IMR-90 (cell line): ENCODE data around the gene TGFBR2. TPM values are rescaled to one million over a fixed set of nuclear protein-coding genes. Genes with fewer than 3 reads are reported as not detected.

Experiments
- ATAC-seq: fragments of 200-7000 bp; cut with Tn5 transposase; 2 replicates; pipeline ENCODE4 v1.9.1; 2020; ENCODE audit warnings: low read depth, mild to moderate bottlenecking, moderate library complexity
- BruUV-seq: library from RNA; stranded (reverse); fragments of 400-500 nt; replicated peaks from 2 replicates; lab custom pipeline; 2021; lab: Mats Ljungman, UMichigan
- CTCF ChIA-PET: fragments of 300-600 bp; formaldehyde crosslinking; extraction: SDS; loops from one replicate; lab custom pipeline; 2021; ENCODE audit warnings: antibody characterized with exemption; lab: Yijun Ruan, JAX
- POLR2A ChIA-PET: fragments of 300-600 bp; sonication (Branson Sonifier 250); formaldehyde crosslinking; loops from one replicate; lab custom pipeline; 2022; ENCODE audit warnings: antibody characterized with exemption; ENCODE audit not compliant: unreplicated experiment; lab: Charles Lee
- DNase-seq: peaks from one replicate; pipeline ENCODE4 v3.0.0; 2013
- H2AFZ ChIP-seq: replicated peaks from 2 replicates; pipeline ENCODE3; 2013; ENCODE audit warnings: low read length, mild to moderate bottlenecking; ENCODE audit not compliant: poor library complexity
- H2AK5ac ChIP-seq: 2 replicates; pipeline ENCODE4 v1.6.1; 2013; ENCODE audit warnings: low read depth, low read length, inconsistent platforms
- H2AK9ac ChIP-seq: replicated peaks from 2 replicates; pipeline ENCODE3; 2013; ENCODE audit warnings: mild to moderate bottlenecking, low read depth, low read length, moderate library complexity; ENCODE audit not compliant: poor library complexity
- H2BK120ac ChIP-seq: 2 replicates; pipeline ENCODE4 v1.6.1; 2013; ENCODE audit warnings: low read depth, low read length, inconsistent platforms
- H2BK15ac ChIP-seq: 3 replicates; pipeline ENCODE4 v1.6.1; 2013; ENCODE audit warnings: low read depth, low read length, inconsistent platforms
- H2BK20ac ChIP-seq: 2 replicates; pipeline ENCODE4 v1.6.1; 2013; ENCODE audit warnings: low read depth, mild to moderate bottlenecking, inconsistent platforms, low read length, moderate library complexity
- H2BK5ac ChIP-seq: 2 replicates; pipeline ENCODE4 v1.6.1; 2013; ENCODE audit warnings: mild to moderate bottlenecking, low read depth, low read length, inconsistent platforms; ENCODE audit not compliant: poor library complexity, severe bottlenecking
- H3K14ac ChIP-seq: replicated peaks from 2 replicates; pipeline ENCODE4 v1.6.1; 2013; ENCODE audit warnings: low read depth, low read length, inconsistent platforms
- H3K18ac ChIP-seq: 2 replicates; pipeline ENCODE4 v1.6.1; 2013; ENCODE audit warnings: low read depth, low read length, control low read depth
- H3K23ac ChIP-seq: 2 replicates; pipeline ENCODE4 v1.6.1; 2013; ENCODE audit warnings: low read depth, low read length, inconsistent platforms
- H3K27ac ChIP-seq: 2 replicates; pipeline ENCODE4 v1.5.1; 2013; ENCODE audit warnings: mild to moderate bottlenecking, control low read depth, low read length; ENCODE audit not compliant: insufficient read depth
- H3K27me3 ChIP-seq: 2 replicates; pipeline ENCODE4 v1.6.1; 2013; ENCODE audit warnings: low read length; ENCODE audit not compliant: control insufficient read depth, insufficient read depth
- H3K36me3 ChIP-seq: 2 replicates; pipeline ENCODE4 v1.6.1; 2013; ENCODE audit warnings: low read length, mixed read lengths; ENCODE audit not compliant: control insufficient read depth, insufficient read depth
- H3K4ac ChIP-seq: 2 replicates; pipeline ENCODE4 v1.6.1; 2013; ENCODE audit warnings: low read depth, low read length, inconsistent platforms
- H3K4me1 ChIP-seq: 2 replicates; pipeline ENCODE4 v1.6.1; 2013; ENCODE audit warnings: low read length, mixed read lengths; ENCODE audit not compliant: control insufficient read depth, insufficient read depth
- H3K4me2 ChIP-seq: 2 replicates; pipeline ENCODE4 v1.6.1; 2013; ENCODE audit warnings: low read depth, mild to moderate bottlenecking, control low read depth, low read length, moderate library complexity
- H3K4me3 ChIP-seq: 2 replicates; pipeline ENCODE4 v1.5.1; 2013; ENCODE audit warnings: low read depth, mild to moderate bottlenecking, control low read depth, low read length, moderate library complexity; ENCODE audit not compliant: insufficient read depth
- H3K56ac ChIP-seq: 2 replicates; pipeline ENCODE4 v1.6.1; 2013; ENCODE audit warnings: low read length, inconsistent platforms; ENCODE audit not compliant: insufficient read depth; ENCODE audit errors: extremely low read depth
- H3K79me1 ChIP-seq, 2 experiments: 2 replicates each; pipeline ENCODE4 v1.6.1; 2013; ENCODE audit warnings: low read length in 2 of 2, inconsistent platforms in 1 of 2, low read depth in 1 of 2
- H3K9ac ChIP-seq: 2 replicates; pipeline ENCODE4 v1.6.1; 2013; ENCODE audit warnings: low read depth, low read length, control low read depth
- H3K9me1 ChIP-seq: 2 replicates; pipeline ENCODE4 v1.6.1; 2013; ENCODE audit warnings: low read length, inconsistent platforms; ENCODE audit not compliant: insufficient read depth
- H3K9me3 ChIP-seq: 2 replicates; pipeline ENCODE4 v1.6.1; 2013; ENCODE audit warnings: low read length; ENCODE audit not compliant: control insufficient read depth, insufficient read depth
- H4K20me1 ChIP-seq: 2 replicates; pipeline ENCODE4 v1.6.1; 2013; ENCODE audit warnings: low read length, inconsistent platforms; ENCODE audit not compliant: insufficient read depth
- H4K5ac ChIP-seq: 2 replicates; pipeline ENCODE4 v1.6.1; 2013; ENCODE audit warnings: mild to moderate bottlenecking, low read depth, low read length, control low read depth
- H4K8ac ChIP-seq, 2 experiments: 2 replicates each; pipeline ENCODE4 v1.6.1; 2013; ENCODE audit warnings: low read depth in 2 of 2, low read length in 2 of 2, control low read depth in 1 of 2, inconsistent platforms in 1 of 2
- H4K91ac ChIP-seq: 2 replicates; pipeline ENCODE4 v1.6.1; 2013; ENCODE audit warnings: low read depth, low read length, inconsistent platforms; ENCODE audit not compliant: insufficient read depth
- BHLHE40 ChIP-seq: fragments of 150-350 bp; IDR thresholded peaks from 2 replicates; pipeline ENCODE4 v1.6.1; 2016; ENCODE audit warnings: mild to moderate bottlenecking, low read depth, low read length
- CEBPB ChIP-seq: IDR thresholded peaks from 2 replicates; pipeline ENCODE4 v1.6.1; 2012; ENCODE audit warnings: low read depth, low read length, improper control_type of control experiment
- CHD1 ChIP-seq: IDR thresholded peaks from 2 replicates; pipeline ENCODE4 v1.6.1; 2012; ENCODE audit warnings: low read depth, low read length, improper control_type of control experiment
- CTCF ChIP-seq: conservative IDR thresholded peaks from 2 replicates; pipeline ENCODE4 v1.5.1; 2012; ENCODE audit warnings: mild to moderate bottlenecking, low read depth, low read length, improper control_type of control experiment
- ELK1 ChIP-seq: fragments of 150-350 bp; IDR thresholded peaks from 2 replicates; pipeline ENCODE4 v1.6.1; 2016; ENCODE audit warnings: low read depth, mild to moderate bottlenecking, low read length, moderate library complexity, borderline replicate concordance
- FOS ChIP-seq: fragments of 150-350 bp; IDR thresholded peaks from 2 replicates; pipeline ENCODE4 v1.6.1; 2016; ENCODE audit warnings: low read depth, low read length
- MAFK ChIP-seq: IDR thresholded peaks from 2 replicates; pipeline ENCODE4 v1.6.1; 2012; ENCODE audit warnings: low read depth, low read length, improper control_type of control experiment
- MAZ ChIP-seq: IDR thresholded peaks from 2 replicates; pipeline ENCODE4 v1.6.1; 2012; ENCODE audit warnings: low read depth, mild to moderate bottlenecking, low read length, improper control_type of control experiment, moderate library complexity, borderline replicate concordance
- MXI1 ChIP-seq: IDR thresholded peaks from 2 replicates; pipeline ENCODE4 v1.6.1; 2012; ENCODE audit warnings: low read depth, mild to moderate bottlenecking, low read length, moderate library complexity, borderline replicate concordance
- NFE2L2 ChIP-seq: fragments of 150-350 bp; IDR thresholded peaks from 2 replicates; pipeline ENCODE4 v1.6.1; 2016; ENCODE audit warnings: low read depth, mild to moderate bottlenecking, low read length
- POLR2A ChIP-seq: IDR thresholded peaks from 2 replicates; pipeline ENCODE4 v1.6.1; 2012; ENCODE audit warnings: mild to moderate bottlenecking, low read depth, low read length
- RAD21 ChIP-seq: IDR thresholded peaks from 2 replicates; pipeline ENCODE4 v1.6.1; 2012; ENCODE audit warnings: low read length, improper control_type of control experiment
- RCOR1 ChIP-seq: IDR thresholded peaks from 2 replicates; pipeline ENCODE4 v1.6.1; 2012; ENCODE audit warnings: mild to moderate bottlenecking, low read length, improper control_type of control experiment; ENCODE audit not compliant: insufficient replicate concordance
- RFX5 ChIP-seq: IDR thresholded peaks from 2 replicates; pipeline ENCODE4 v1.8.0; 2012; ENCODE audit warnings: low read depth, mild to moderate bottlenecking, low read length, moderate library complexity
- SMC3 ChIP-seq: fragments of 150-350 bp; IDR thresholded peaks from 2 replicates; pipeline ENCODE4 v1.6.1; 2016; ENCODE audit warnings: low read depth, mild to moderate bottlenecking, antibody characterized with exemption, low read length, moderate library complexity
- USF2 ChIP-seq: fragments of 150-350 bp; IDR thresholded peaks from 2 replicates; pipeline ENCODE4 v1.6.1; 2017; ENCODE audit warnings: mild to moderate bottlenecking, antibody characterized with exemption, low read length, low read depth
- WGBS, 2 experiments: methylation state at CpG; one replicate each; pipeline versions ENCODE4 v1.1.5 to v1.1.7; 2013; ENCODE audit warnings: missing lambda C conversion rate in 2 of 2; ENCODE audit not compliant: insufficient read length in 1 of 2; ENCODE audit errors: extremely low coverage in 2 of 2; 5-methylcytosine and 5-hydroxymethylcytosine counted together
- dilution Hi-C: fragments of 300-500 bp; cut with HindIII; formaldehyde crosslinking; loops from one replicate; pipeline ENCODE4 v1.14.3; 2018; ENCODE audit warnings: low sequenced_read_pairs; ENCODE audit not compliant: unreplicated experiment
- in situ Hi-C: fragments of 300-500 bp; cut with MboI; formaldehyde crosslinking; loops from 3 replicates; pipeline ENCODE4 v1.14.3; 2019; ENCODE audit warnings: low sequenced_read_pairs, inconsistent platforms, mixed read lengths
- intact Hi-C: fragments of 100-400 bp; cut with micrococcal nuclease; formaldehyde crosslinking; loops from 2 replicates; pipeline ENCODE4 v1.10.0; 2022
- polyA plus RNA-seq, 3 experiments: library from polyadenylated mRNA; depleted of rRNA; stranded (reverse); fragments of >200 nt; gene quantifications; 2 replicates each; pipeline ENCODE4 v1.2.3, GENCODE V29; 2012; ENCODE audit warnings: low replicate concordance in 1 of 3
- total RNA-seq: library from RNA; depleted of rRNA; stranded (reverse); fragments of >200 nt; gene quantifications from 2 replicates; pipeline ENCODE4 v1.2.3, GENCODE V29; 2012

Gene TGFBR2
- total and polyA plus RNA-seq, 2 of the 4 experiments (the other 2 are of a cell fraction) = 63.7 to 87.5 TPM

GRCh38 chr3:30578986-30579579, 27.3 kb upstream of the TGFBR2 start:
- POLR2A ChIA-PET = no interaction called here
- dilution Hi-C loops = no loop called here

More at GRCh38 chr3:30578986-30579579, 27.3 kb upstream of the TGFBR2 start:
- Histone ChIP-seq H3K9me1 (no peaks in the 10 kb centered on the region; the same call in 1 of the 2 replicates), H3K9me3 (no peaks in the 10 kb centered on the region), H3K9ac (no peak overlapping the region), H3K27ac (no peak overlapping the region), H2AK9ac (no peak overlapping the region), H2BK20ac (no peak overlapping the region), H3K4me1 (peaks cover 10% of the 10 kb centered on the region), H2AFZ (no peak overlapping the region), H3K79me1 (no peaks in the 10 kb centered on the region), H3K4ac (no peak overlapping the region), H3K23ac (no peak overlapping the region), H4K20me1 (no peaks in the 10 kb centered on the region), H3K4me2 (no peak overlapping the region), H4K5ac (no peak overlapping the region), H2BK120ac (0 out of 2 replicates have a peak overlapping the region, but pooled peaks have one; percentile 9), H3K36me3 (no peaks in the 10 kb centered on the region), H2BK15ac (peak overlapping the region; percentile 41; the same call in 1 of the 3 replicates), H4K8ac (no peak overlapping the region), H3K18ac (no peak overlapping the region), H3K27me3 (no peaks in the 10 kb centered on the region), H3K14ac (no peak overlapping the region), H2AK5ac (peak overlapping the region; percentile 17; the same call in 1 of the 2 replicates), H3K56ac (no peak overlapping the region), H3K4me3 (no peak overlapping the region), H4K91ac (no peak overlapping the region), H2BK5ac (no peak overlapping the region)
- ATAC-seq = no peak
- intact Hi-C loops (no loop called here), in situ Hi-C loops (no loop called here)
- no peak for TF ChIP-seq ELK1
- TF ChIP-seq RFX5 = no peak
- no peak for TF ChIP-seq USF2
- TF ChIP-seq CTCF = no peak
- no peak for TF ChIP-seq RAD21
- no peak for TF ChIP-seq RCOR1
- no peak for TF ChIP-seq MAFK
- no peak for TF ChIP-seq BHLHE40
- no peak for TF ChIP-seq POLR2A
- no peak for TF ChIP-seq MAZ
- TF ChIP-seq SMC3 = no peak
- no peak for TF ChIP-seq CHD1
- no peak for TF ChIP-seq NFE2L2
- no peak for TF ChIP-seq CEBPB
- TF ChIP-seq MXI1 = no peak
- no peak for TF ChIP-seq FOS
- BruUV-seq = no TSS peak
- DNase-seq = no peak
- 100% methylated on average over 2 of the region's 4 CpGs; no CpG with 5 or more reads in 1 of the 2 experiments for WGBS, 2 experiments
- CTCF ChIA-PET = no interaction called here
